Central memory CD8-positive, alpha-beta T cell (primary cell): ENCODE results near the gene ZNHIT1.

ENCODE experiments used
- ATAC-seq: fragments of 150-1000 bp; cut with Tn5 transposase; replicated peaks from 2 replicates; pipeline ENCODE4 v1.10.0; 2022; ENCODE audit warnings: mild to moderate bottlenecking, moderate FRiP score, moderate number of reproducible peaks; ENCODE audit not compliant: poor library complexity, severe bottlenecking; ENCODE audit errors: extremely low read depth
- DNase-seq, 2 donors: peaks; one replicate each; pipeline ENCODE4 v3.0.0; 2021; ENCODE audit warnings: low spot score in 2 of 2
- H3K27ac Mint-ChIP-seq: one replicate; pipeline ENCODE4 v1.8.0; 2022; ENCODE audit warnings: low read depth, mild to moderate bottlenecking, moderate library complexity, mixed read lengths
- H3K27me3 Mint-ChIP-seq: one replicate; pipeline ENCODE4 v1.8.0; 2022; ENCODE audit warnings: mixed read lengths
- H3K36me3 Mint-ChIP-seq: one replicate; pipeline ENCODE4 v1.8.0; 2022; ENCODE audit warnings: mild to moderate bottlenecking, moderate library complexity, mixed read lengths; ENCODE audit not compliant: insufficient read depth
- H3K4me1 Mint-ChIP-seq: one replicate; pipeline ENCODE4 v1.8.0; 2022; ENCODE audit warnings: mixed read lengths
- H3K4me3 Mint-ChIP-seq: one replicate; pipeline ENCODE4 v1.8.0; 2022; ENCODE audit warnings: mild to moderate bottlenecking, moderate library complexity, mixed read lengths
- H3K9me3 Mint-ChIP-seq: one replicate; pipeline ENCODE4 v1.8.0; 2022; ENCODE audit warnings: mixed read lengths

The ZNHIT1 gene

GRCh38 chr7:101217388-101218235, at the start of gene ZNHIT1, which contains the start of gene PLOD3:
TSS of gene ZNHIT1 (plus strand) at chr7:101218165. CDS start at chr7:101218196, 31 bp downstream.
TSS of gene PLOD3 (minus strand) at chr7:101217581. CDS start at chr7:101217274, 307 bp downstream.
- H3K36me3 Mint-ChIP-seq: peaks cover 14% of the 10 kb centered on the region
- H3K4me3 Mint-ChIP-seq: peak within 1 kb of the TSS; percentile 95
- H3K27me3 Mint-ChIP-seq: no peaks in the 10 kb centered on the region
- ATAC-seq (peak; percentile 83), DNase-seq (peak; percentile 88 to 93)
- H3K9me3 Mint-ChIP-seq: no peaks in the 10 kb centered on the region
- peak within 1 kb of the TSS; percentile 97 for H3K27ac Mint-ChIP-seq
- peaks cover 50% of the 10 kb centered on the region for H3K4me1 Mint-ChIP-seq

- Mint-ChIP-seq H3K9me3 (no peaks in the 10 kb centered on the region), H3K4me3 (no peak overlapping the region), H3K27me3 (peaks cover 89% of the 10 kb centered on the region), H3K36me3 (peaks cover 28% of the 10 kb centered on the region), H3K27ac (no peak overlapping the region), H3K4me1 (peaks cover 55% of the 10 kb centered on the region)
- ATAC-seq: no peak
- DNase-seq: no peak
Measured at GRCh38 chr7:101168412-101169049, 49.4 kb upstream of the ZNHIT1 start.

- Mint-ChIP-seq H3K36me3 (peaks cover 28% of the 10 kb centered on the region), H3K27me3 (peaks cover 96% of the 10 kb centered on the region), H3K9me3 (no peaks in the 10 kb centered on the region), H3K4me3 (no peak overlapping the region), H3K4me1 (peaks cover 61% of the 10 kb centered on the region), H3K27ac (no peak overlapping the region)
- ATAC-seq (no peak), DNase-seq (no peak)
Measured at GRCh38 chr7:101169110-101169837, 48.7 kb upstream of the ZNHIT1 start.

- Mint-ChIP-seq H3K27ac (no peak overlapping the region), H3K4me3 (peak overlapping the region; percentile 43), H3K4me1 (peaks cover 63% of the 10 kb centered on the region)
Measured at GRCh38 chr7:101169838-101170551, 48.0 kb upstream of the ZNHIT1 start.

GRCh38 chr7:101170617-101171441, 47.1 kb upstream of the ZNHIT1 start:
- Mint-ChIP-seq H3K27ac (peak overlapping the region; percentile 73), H3K4me3 (peak overlapping the region; percentile 43), H3K36me3 (peaks cover 19% of the 10 kb centered on the region), H3K27me3 (peaks cover 100% of the 10 kb centered on the region), H3K4me1 (peaks cover 57% of the 10 kb centered on the region), H3K9me3 (no peaks in the 10 kb centered on the region)
- ATAC-seq: peak; percentile 40
- no peak for DNase-seq

More at GRCh38 chr7:101169838-101170551, 48.0 kb upstream of the ZNHIT1 start:
- DNase-seq (peak; percentile 68 to 83), ATAC-seq (peak; percentile 34)
- Mint-ChIP-seq H3K27me3 (peaks cover 100% of the 10 kb centered on the region), H3K36me3 (peaks cover 24% of the 10 kb centered on the region), H3K9me3 (no peaks in the 10 kb centered on the region)

GRCh38 chr7:101171442-101171837, 46.5 kb upstream of the ZNHIT1 start:
- H3K27ac Mint-ChIP-seq: peak overlapping the region; percentile 73
- peaks cover 100% of the 10 kb centered on the region for H3K27me3 Mint-ChIP-seq
- no peak for DNase-seq
- peaks cover 52% of the 10 kb centered on the region for H3K4me1 Mint-ChIP-seq
- no peaks in the 10 kb centered on the region for H3K9me3 Mint-ChIP-seq
- peak overlapping the region; percentile 43 for H3K4me3 Mint-ChIP-seq
- peaks cover 19% of the 10 kb centered on the region for H3K36me3 Mint-ChIP-seq
- no peak for ATAC-seq

GRCh38 chr7:101172005-101172853, 45.7 kb upstream of the ZNHIT1 start:
- Mint-ChIP-seq H3K9me3 (no peaks in the 10 kb centered on the region), H3K4me3 (peak overlapping the region; percentile 43), H3K27me3 (peaks cover 100% of the 10 kb centered on the region), H3K27ac (peak overlapping the region; percentile 73), H3K36me3 (peaks cover 19% of the 10 kb centered on the region), H3K4me1 (peaks cover 52% of the 10 kb centered on the region)
- ATAC-seq (no peak), DNase-seq (no peak)

- peaks cover 52% of the 10 kb centered on the region for H3K4me1 Mint-ChIP-seq
- no peaks in the 10 kb centered on the region for H3K9me3 Mint-ChIP-seq
- H3K36me3 Mint-ChIP-seq: peaks cover 18% of the 10 kb centered on the region
- H3K27ac Mint-ChIP-seq: no peak overlapping the region
- H3K27me3 Mint-ChIP-seq: peaks cover 100% of the 10 kb centered on the region
- ATAC-seq (no peak), DNase-seq (no peak)
- peak overlapping the region; percentile 43 for H3K4me3 Mint-ChIP-seq
Measured at GRCh38 chr7:101172854-101173751, 44.9 kb upstream of the ZNHIT1 start.

- ATAC-seq (peak; percentile 52), DNase-seq (peak; percentile 44 to 58)
- Mint-ChIP-seq H3K36me3 (peaks cover 16% of the 10 kb centered on the region), H3K27ac (peak overlapping the region; percentile 58), H3K4me3 (peak overlapping the region; percentile 43), H3K9me3 (no peaks in the 10 kb centered on the region), H3K27me3 (peaks cover 98% of the 10 kb centered on the region), H3K4me1 (peaks cover 45% of the 10 kb centered on the region)
Measured at GRCh38 chr7:101173752-101174244, 44.2 kb upstream of the ZNHIT1 start.

- H3K4me3 Mint-ChIP-seq: peak overlapping the region; percentile 43
- ATAC-seq: no peak
- H3K27me3 Mint-ChIP-seq: peaks cover 98% of the 10 kb centered on the region
- no peaks in the 10 kb centered on the region for H3K9me3 Mint-ChIP-seq
- no peak overlapping the region for H3K27ac Mint-ChIP-seq
- DNase-seq: no peak
- peaks cover 14% of the 10 kb centered on the region for H3K36me3 Mint-ChIP-seq
- H3K4me1 Mint-ChIP-seq: peaks cover 47% of the 10 kb centered on the region
Measured at GRCh38 chr7:101174322-101174854, 43.6 kb upstream of the ZNHIT1 start.
